ACC112 (cell line): Measurements from ENCODE around the gene WDR59.

Experiments
- H2AFZ ChIP-seq: fragments of 200-600 bp; sonication (generic); one replicate; pipeline ENCODE4 v1.6.0; 2017; ENCODE audit warnings: antibody characterized with exemption, low read length; ENCODE audit not compliant: unreplicated experiment
- H3K27ac ChIP-seq: fragments of 200-600 bp; sonication (generic); 2 replicates; pipeline ENCODE4 v1.5.1; 2014; ENCODE audit warnings: low read depth, mild to moderate bottlenecking, antibody characterized with exemption, low read length, moderate library complexity
- H3K27me3 ChIP-seq: fragments of 200-600 bp; sonication (generic); 2 replicates; pipeline ENCODE4 v1.6.1; 2014; ENCODE audit warnings: mild to moderate bottlenecking, antibody characterized with exemption, low read length, moderate library complexity, mixed read lengths; ENCODE audit not compliant: insufficient read depth
- H3K36me3 ChIP-seq: fragments of 200-600 bp; sonication (generic); 2 replicates; pipeline ENCODE4 v1.6.1; 2016; ENCODE audit warnings: mild to moderate bottlenecking, antibody characterized with exemption, low read length, moderate library complexity, mixed read lengths; ENCODE audit not compliant: insufficient read depth
- H3K4me1 ChIP-seq: fragments of 200-600 bp; sonication (generic); one replicate; pipeline ENCODE4 v1.6.1; 2016; ENCODE audit warnings: low read length, mixed read lengths; ENCODE audit not compliant: insufficient read depth, unreplicated experiment, control insufficient read depth
- H3K4me3 ChIP-seq: fragments of 200-600 bp; sonication (generic); 2 replicates; pipeline ENCODE4 v1.5.1; 2014; ENCODE audit warnings: mild to moderate bottlenecking, low read depth, low read length
- H3K79me2 ChIP-seq: fragments of 200-600 bp; sonication (generic); one replicate; pipeline ENCODE4 v1.6.0; 2016; ENCODE audit warnings: low read length; ENCODE audit not compliant: control insufficient read depth, unreplicated experiment, insufficient read depth

Gene WDR59

GRCh38 chr16:74903120-74903519 lies 81.8 kb downstream of the WDR59 start:
- no peak overlapping the region for H2AFZ ChIP-seq
- no peak overlapping the region for H3K4me3 ChIP-seq
- no peaks in the 10 kb centered on the region for H3K79me2 ChIP-seq
- peaks cover 20% of the 10 kb centered on the region for H3K36me3 ChIP-seq
- H3K27me3 ChIP-seq: no peaks in the 10 kb centered on the region
- no peak overlapping the region for H3K27ac ChIP-seq
- H3K4me1 ChIP-seq: no peaks in the 10 kb centered on the region

- Histone ChIP-seq H3K36me3 (peaks cover 16% of the 10 kb centered on the region; the same call in 1 of the 2 replicates), H3K4me3 (no peak overlapping the region), H3K4me1 (peaks cover 2% of the 10 kb centered on the region), H3K27ac (no peak overlapping the region), H2AFZ (no peak overlapping the region), H3K79me2 (no peaks in the 10 kb centered on the region), H3K27me3 (no peaks in the 10 kb centered on the region)
Measured at GRCh38 chr16:74902161-74902560, 82.8 kb downstream of the WDR59 start.

GRCh38 chr16:74901606-74902005 lies 83.3 kb downstream of the WDR59 start:
- Histone ChIP-seq H3K27ac (no peak overlapping the region), H3K79me2 (no peaks in the 10 kb centered on the region), H3K36me3 (peaks cover 10% of the 10 kb centered on the region; the same call in 1 of the 2 replicates), H3K27me3 (no peaks in the 10 kb centered on the region), H3K4me1 (peaks cover 4% of the 10 kb centered on the region), H2AFZ (no peak overlapping the region), H3K4me3 (no peak overlapping the region)

GRCh38 chr16:74899816-74900215 lies 85.1 kb downstream of the WDR59 start:
- H3K4me1 ChIP-seq: peaks cover 4% of the 10 kb centered on the region
- 0 out of 2 replicates have a peak, but pooled peaks cover 10% of the 10 kb centered on the region for H3K36me3 ChIP-seq
- H2AFZ ChIP-seq: no peak overlapping the region
- H3K27me3 ChIP-seq: no peaks in the 10 kb centered on the region
- no peak overlapping the region for H3K27ac ChIP-seq
- no peak overlapping the region for H3K4me3 ChIP-seq
- H3K79me2 ChIP-seq: no peaks in the 10 kb centered on the region

- Histone ChIP-seq H3K27me3 (no peaks in the 10 kb centered on the region), H3K4me3 (no peak overlapping the region), H3K36me3 (0 out of 2 replicates have a peak, but pooled peaks cover 6% of the 10 kb centered on the region), H3K79me2 (no peaks in the 10 kb centered on the region), H3K27ac (no peak overlapping the region), H2AFZ (no peak overlapping the region), H3K4me1 (peaks cover 4% of the 10 kb centered on the region)
Measured at GRCh38 chr16:74898659-74899058, 86.3 kb downstream of the WDR59 start.

- Histone ChIP-seq H3K79me2 (no peaks in the 10 kb centered on the region), H3K4me1 (peaks cover 4% of the 10 kb centered on the region), H3K36me3 (0 out of 2 replicates have a peak, but pooled peaks cover 7% of the 10 kb centered on the region), H3K27me3 (no peaks in the 10 kb centered on the region), H3K27ac (no peak overlapping the region), H2AFZ (no peak overlapping the region), H3K4me3 (no peak overlapping the region)
Measured at GRCh38 chr16:74896389-74897370, 88.2 kb downstream of the WDR59 start.

GRCh38 chr16:74893541-74893940 lies 91.4 kb downstream of the WDR59 start:
- Histone ChIP-seq H3K27me3 (no peaks in the 10 kb centered on the region), H3K36me3 (0 out of 2 replicates have a peak, but pooled peaks cover 7% of the 10 kb centered on the region), H2AFZ (no peak overlapping the region), H3K4me3 (no peak overlapping the region), H3K79me2 (no peaks in the 10 kb centered on the region), H3K4me1 (peaks cover 4% of the 10 kb centered on the region), H3K27ac (no peak overlapping the region)

- H3K27ac ChIP-seq: no peak overlapping the region
- no peak overlapping the region for H3K4me3 ChIP-seq
- 0 out of 2 replicates have a peak, but pooled peaks cover 7% of the 10 kb centered on the region for H3K36me3 ChIP-seq
- no peak overlapping the region for H2AFZ ChIP-seq
- no peaks in the 10 kb centered on the region for H3K79me2 ChIP-seq
- H3K4me1 ChIP-seq: peaks cover 4% of the 10 kb centered on the region
- H3K27me3 ChIP-seq: no peaks in the 10 kb centered on the region
Measured at GRCh38 chr16:74892574-74893461, 92.1 kb downstream of the WDR59 start.

GRCh38 chr16:74888888-74889287 lies 96.0 kb downstream of the WDR59 start:
- Histone ChIP-seq H3K27ac (no peak overlapping the region), H2AFZ (no peak overlapping the region), H3K27me3 (no peaks in the 10 kb centered on the region), H3K36me3 (peaks cover 12% of the 10 kb centered on the region; the same call in 1 of the 2 replicates), H3K4me3 (no peak overlapping the region), H3K79me2 (no peaks in the 10 kb centered on the region), H3K4me1 (no peaks in the 10 kb centered on the region)

GRCh38 chr16:74888232-74888862 lies 96.6 kb downstream of the WDR59 start:
- Histone ChIP-seq H3K79me2 (no peaks in the 10 kb centered on the region), H3K36me3 (peaks cover 12% of the 10 kb centered on the region; the same call in 1 of the 2 replicates), H3K27me3 (no peaks in the 10 kb centered on the region), H3K4me1 (no peaks in the 10 kb centered on the region), H3K4me3 (no peak overlapping the region), H3K27ac (no peak overlapping the region), H2AFZ (no peak overlapping the region)
